AG04450 (cell line): Measurements from ENCODE around the gene ARHGAP6. TPM values are rescaled to one million over a fixed set of nuclear protein-coding genes. Genes with fewer than 3 reads are reported as not detected.
A peak's percentile ranks its signal among the peaks of the same experiment; 100 is the strongest.

Experiments used
- CTCF ChIA-PET: fragments of 300-600, 350-600 bp; formaldehyde crosslinking; extraction: SDS; loops from one replicate; lab custom pipeline; 2022; ENCODE audit warnings: antibody characterized with exemption, inconsistent platforms; lab: Charles Lee
- POLR2A ChIA-PET: fragments of 350-600 bp; formaldehyde crosslinking; extraction: SDS; loops from one replicate; lab custom pipeline; 2021; ENCODE audit warnings: antibody characterized with exemption, inconsistent platforms; lab: Yijun Ruan, JAX
- DNase-seq: peaks from one replicate; pipeline ENCODE4 v3.0.0-alpha.2; 2011; ENCODE audit warnings: low read depth, low spot score
- H3K27ac ChIP-seq: one replicate; pipeline ENCODE4 v1.5.1; 2012; ENCODE audit warnings: low read depth, low read length, control low read depth
- H3K27me3 ChIP-seq: one replicate; pipeline ENCODE4 v1.6.0; 2012; ENCODE audit warnings: low read length; ENCODE audit not compliant: control insufficient read depth, insufficient read depth
- H3K4me3 ChIP-seq: 2 replicates; pipeline ENCODE4 v1.5.1; 2011; ENCODE audit warnings: mild to moderate bottlenecking, low read depth, low read length, control low read depth
- H3K9me3 ChIP-seq: 2 replicates; pipeline ENCODE4 v1.5.1; 2012; ENCODE audit warnings: low read length; ENCODE audit not compliant: control insufficient read depth, insufficient read depth
- CTCF ChIP-seq: IDR thresholded peaks from 2 replicates; pipeline ENCODE4 v1.5.1; 2011; ENCODE audit warnings: low read depth, low read length, control low read depth, inconsistent platforms
- polyA plus RNA-seq: library from polyadenylated mRNA; depleted of rRNA; stranded (reverse); fragments of >200 nt; gene quantifications from 2 replicates; pipeline ENCODE4 v1.2.3, GENCODE V29; 2011

ARHGAP6 gene
- polyA plus RNA-seq, 1 experiment = 4.0 TPM

GRCh38 chrX:11426712-11427452 lies 238.8 kb downstream of the ARHGAP6 start:
- ChIA-PET CTCF (no interaction called here), POLR2A (no interaction called here)
- peak overlapping the region; percentile 63 for H3K4me3 ChIP-seq
- no peak overlapping the region for H3K27ac ChIP-seq
- DNase-seq = no peak
- no peaks in the 10 kb centered on the region for H3K27me3 ChIP-seq
- no peak for TF ChIP-seq CTCF
- no peaks in the 10 kb centered on the region for H3K9me3 ChIP-seq

GRCh38 chrX:11424903-11425674 lies 240.6 kb downstream of the ARHGAP6 start:
- ChIA-PET CTCF (interaction anchor here (1.4 to 1.5 kb wide), 2 partner anchors 44 to 106 kb away, joined by 7 to 8 read pairs; no protein-coding TSS in a partner anchor), POLR2A (no interaction called here)
- Histone ChIP-seq H3K27ac (no peak overlapping the region), H3K4me3 (no peak overlapping the region), H3K9me3 (no peaks in the 10 kb centered on the region), H3K27me3 (no peaks in the 10 kb centered on the region)
- no peak for TF ChIP-seq CTCF
- no peak for DNase-seq

GRCh38 chrX:11423949-11424348 lies 241.8 kb downstream of the ARHGAP6 start:
- CTCF ChIA-PET = interaction anchor here (1.4 to 1.5 kb wide), 2 partner anchors 43 to 107 kb away, joined by 7 to 8 read pairs; no protein-coding TSS in a partner anchor
- Histone ChIP-seq H3K9me3 (no peaks in the 10 kb centered on the region), H3K27ac (no peak overlapping the region), H3K27me3 (no peaks in the 10 kb centered on the region), H3K4me3 (no peak overlapping the region)
- POLR2A ChIA-PET = no interaction called here
- TF ChIP-seq CTCF = no peak
- DNase-seq = no peak

GRCh38 chrX:11423362-11423818 lies 242.3 kb downstream of the ARHGAP6 start:
- POLR2A ChIA-PET = no interaction called here
- TF ChIP-seq CTCF = no peak
- DNase-seq = peak; percentile 62

GRCh38 chrX:11422525-11422857 lies 243.2 kb downstream of the ARHGAP6 start:
- DNase-seq = no peak
- Histone ChIP-seq H3K4me3 (no peak overlapping the region), H3K27ac (no peak overlapping the region), H3K9me3 (no peaks in the 10 kb centered on the region), H3K27me3 (no peaks in the 10 kb centered on the region)
- CTCF ChIA-PET = no interaction called here
- TF ChIP-seq CTCF = no peak
- POLR2A ChIA-PET = interaction anchor here (0.8 kb wide), 1 partner anchor 10 kb away, joined by 5 read pairs; no protein-coding TSS in a partner anchor

More at GRCh38 chrX:11423362-11423818, 242.3 kb downstream of the ARHGAP6 start:
- Histone ChIP-seq H3K27me3 (no peaks in the 10 kb centered on the region), H3K4me3 (no peak overlapping the region), H3K27ac (no peak overlapping the region), H3K9me3 (no peaks in the 10 kb centered on the region)
- CTCF ChIA-PET = interaction anchor here (1.4 to 1.5 kb wide), 2 partner anchors 42 to 108 kb away, joined by 7 to 8 read pairs; no protein-coding TSS in a partner anchor
